Fibroblast of lung (primary cell): Measurements from ENCODE around the gene DUS2.

Experiments used
- EZH2 ChIP-seq: IDR thresholded peaks from 2 replicates; pipeline ENCODE4 v1.5.1; 2012; ENCODE audit warnings: low read length, control low read depth, mild to moderate bottlenecking; ENCODE audit errors: missing control alignments
- TF ChIP-seq, protein P1 (sequence below), 2 donors: IDR thresholded peaks in 1 of 2; conservative IDR thresholded peaks in 1 of 2; 1 replicate in 1 of 2; 2 replicates in 1 of 2; pipeline ENCODE4 v1.5.1; 2011 to 2012; ENCODE audit warnings: low read length in 2 of 2, control low read depth in 1 of 2, inconsistent platforms in 1 of 2, low read depth in 1 of 2, mild to moderate bottlenecking in 1 of 2

DNA sequence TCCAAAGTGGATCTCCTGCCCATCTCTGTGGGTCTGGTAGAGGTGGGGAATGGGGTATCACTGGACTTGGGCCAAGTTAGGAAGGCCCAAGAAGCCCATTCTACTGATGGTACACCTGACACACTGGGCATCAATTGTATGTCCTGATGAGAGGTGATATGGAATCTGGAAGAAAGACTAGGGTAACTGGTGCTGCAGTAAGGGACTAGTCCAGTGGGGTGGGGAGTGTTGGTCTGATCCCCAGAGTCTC, 56.2 kb downstream of the DUS2 start:
- TF ChIP-seq, protein P1, sequence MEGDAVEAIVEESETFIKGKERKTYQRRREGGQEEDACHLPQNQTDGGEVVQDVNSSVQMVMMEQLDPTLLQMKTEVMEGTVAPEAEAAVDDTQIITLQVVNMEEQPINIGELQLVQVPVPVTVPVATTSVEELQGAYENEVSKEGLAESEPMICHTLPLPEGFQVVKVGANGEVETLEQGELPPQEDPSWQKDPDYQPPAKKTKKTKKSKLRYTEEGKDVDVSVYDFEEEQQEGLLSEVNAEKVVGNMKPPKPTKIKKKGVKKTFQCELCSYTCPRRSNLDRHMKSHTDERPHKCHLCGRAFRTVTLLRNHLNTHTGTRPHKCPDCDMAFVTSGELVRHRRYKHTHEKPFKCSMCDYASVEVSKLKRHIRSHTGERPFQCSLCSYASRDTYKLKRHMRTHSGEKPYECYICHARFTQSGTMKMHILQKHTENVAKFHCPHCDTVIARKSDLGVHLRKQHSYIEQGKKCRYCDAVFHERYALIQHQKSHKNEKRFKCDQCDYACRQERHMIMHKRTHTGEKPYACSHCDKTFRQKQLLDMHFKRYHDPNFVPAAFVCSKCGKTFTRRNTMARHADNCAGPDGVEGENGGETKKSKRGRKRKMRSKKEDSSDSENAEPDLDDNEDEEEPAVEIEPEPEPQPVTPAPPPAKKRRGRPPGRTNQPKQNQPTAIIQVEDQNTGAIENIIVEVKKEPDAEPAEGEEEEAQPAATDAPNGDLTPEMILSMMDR (conservative IDR thresholded peaks at IDR 0.05 in 1 of 2, IDR thresholded peaks at IDR 0.05 in 1 of 2; ENCODE audit: low read depth in 1 of 2, low read length in 2 of 2): no peak
- TF ChIP-seq EZH2: no peak
